K562 (cell line): ENCODE measurements around the gene LCNL1. TPM values are rescaled to one million over a fixed set of nuclear protein-coding genes. Genes with fewer than 3 reads are reported as not detected.

Source experiments
- CGGBP1 ChIP-seq: fragments of 250-450 bp; sonication (Bioruptor Pico); IDR thresholded peaks from 2 replicates; pipeline ENCODE4 v1.9.0; 2021; ENCODE audit warnings: mild to moderate bottlenecking
- CREB3 ChIP-seq: fragments of 450-650 bp; conservative IDR thresholded peaks from 2 replicates; pipeline ENCODE4 v1.6.1; 2016; ENCODE audit warnings: missing genetic modification characterization, low read depth, mild to moderate bottlenecking, missing compliant biosample characterization, moderate library complexity
- CTCF ChIP-seq, 3 experiments: IDR thresholded peaks in 2 of 3; conservative IDR thresholded peaks in 1 of 3; 2 replicates each; pipeline ENCODE4 v1.5.1; 2011 to 2012; ENCODE audit warnings: low read length in 3 of 3, mild to moderate bottlenecking in 3 of 3, control low read depth in 2 of 3, improper control_type of control experiment in 1 of 3, inconsistent platforms in 1 of 3, low read depth in 1 of 3, mixed read lengths in 1 of 3, moderate library complexity in 1 of 3; ENCODE audit not compliant: insufficient read depth in 2 of 3
- DDX20 ChIP-seq: fragments of 450-650 bp; IDR thresholded peaks from 2 replicates; pipeline ENCODE4 v1.6.1; 2016; ENCODE audit warnings: missing genetic modification characterization, low read depth, mild to moderate bottlenecking, missing compliant biosample characterization, moderate library complexity
- E2F6 ChIP-seq, 2 experiments: IDR thresholded peaks; 2 replicates each; pipeline ENCODE4 v1.6.1; 2011; ENCODE audit warnings: borderline replicate concordance in 1 of 2, control low read depth in 1 of 2, low read depth in 1 of 2, low read length in 1 of 2, mild to moderate bottlenecking in 1 of 2, mixed read lengths in 1 of 2, moderate library complexity in 1 of 2; ENCODE audit not compliant: insufficient read depth in 1 of 2, insufficient read length in 1 of 2, poor library complexity in 1 of 2, severe bottlenecking in 1 of 2; ENCODE audit errors: extremely low read depth in 1 of 2
- ETS2 ChIP-seq: IDR thresholded peaks from 2 replicates; pipeline ENCODE4 v1.6.1; 2016; ENCODE audit warnings: borderline replicate concordance, missing genetic modification characterization, mild to moderate bottlenecking, moderate library complexity, missing compliant biosample characterization; ENCODE audit not compliant: poor library complexity, severe bottlenecking
- ETV6 ChIP-seq, 3 experiments: fragments of 150-350 bp in 1 of 3; sonication (generic) in 1 of 3; formaldehyde crosslinking in 1 of 3; IDR thresholded peaks; 2 replicates each; pipeline versions ENCODE4 v1.6.1 to v1.8.0; 2014 to 2022; ENCODE audit warnings: borderline replicate concordance in 2 of 3, low read depth in 2 of 3, antibody characterized with exemption in 1 of 3, low read length in 1 of 3, mild to moderate bottlenecking in 1 of 3, missing genetic modification reagents in 1 of 3
- FOXP1 ChIP-seq: sonication (generic); formaldehyde crosslinking; IDR thresholded peaks from 2 replicates; pipeline ENCODE4 v1.8.0; 2022; ENCODE audit warnings: mild to moderate bottlenecking, missing genetic modification reagents
- KDM1A ChIP-seq, 2 experiments: fragments of 450-650 bp; IDR thresholded peaks; 2 replicates each; pipeline ENCODE4 v1.6.1; 2016; ENCODE audit warnings: mild to moderate bottlenecking in 2 of 2
- MNT ChIP-seq, 2 experiments: fragments of 450-650 bp; conservative IDR thresholded peaks; 2 replicates each; pipeline ENCODE4 v1.6.1; 2017; ENCODE audit warnings: mild to moderate bottlenecking in 2 of 2, moderate library complexity in 2 of 2
- NFE2 ChIP-seq: IDR thresholded peaks from 2 replicates; pipeline ENCODE4 v1.6.1; 2014; ENCODE audit warnings: antibody characterized with exemption, low read depth
- PCBP1 ChIP-seq: fragments of 200-400 bp; formaldehyde crosslinking; IDR thresholded peaks from 2 replicates; pipeline ENCODE4 v1.6.1; 2018; ENCODE audit warnings: mild to moderate bottlenecking, low read depth, low read length; ENCODE audit not compliant: poor library complexity, severe bottlenecking
- SIN3B ChIP-seq: fragments of 450-650 bp; IDR thresholded peaks from 2 replicates; pipeline ENCODE4 v1.6.1; 2017; ENCODE audit warnings: low read depth, mild to moderate bottlenecking, moderate library complexity
- TCF7L2 ChIP-seq: fragments of 150-350 bp; IDR thresholded peaks from 2 replicates; pipeline ENCODE4 v1.6.1; 2016; ENCODE audit warnings: low read depth, mild to moderate bottlenecking, low read length, moderate library complexity
- ZNF280B ChIP-seq: fragments of 250-450 bp; sonication (Bioruptor Pico); IDR thresholded peaks from 2 replicates; pipeline ENCODE4 v1.5.1; 2021; ENCODE audit warnings: mild to moderate bottlenecking
- polyA plus RNA-seq, 8 experiments: library from polyadenylated mRNA; depleted of rRNA in 4 of 8; stranded (reverse) in 5 of 8; unstranded in 3 of 8; fragments of >200 nt; fragmentation: Nextera tagmentation in 2 of 8; fragmentation: Illumina TruSeq in 1 of 8; extraction: Ambion mirVana in 2 of 8; extraction: Trizol in 1 of 8; gene quantifications; 2 replicates each; pipeline versions ENCODE4 v1.2.1 to v1.2.3, GENCODE V29; 2011 to 2014; ENCODE audit warnings: inconsistent platforms in 1 of 8, missing spikeins in 1 of 8
- total RNA-seq, 7 experiments: library from RNA; depleted of rRNA in 6 of 7; stranded (reverse); fragments of >200 nt in 6 of 7; fragmentation: Illumina TruSeq in 2 of 7; extraction: Trizol in 2 of 7; gene quantifications; 2 replicates each; pipeline versions ENCODE4 v1.2.1 to v1.2.3, GENCODE V29; 2011 to 2021; ENCODE audit warnings: low replicate concordance in 1 of 7

LCNL1 gene
- total and polyA plus RNA-seq, 9 of the 15 experiments (the other 6 are each of a cell fraction or from before 2014, with no cell fraction given), result 0.04 to 0.16 (median 0.04) TPM; not detected in 4

- TF ChIP-seq ETV6 (IDR thresholded peaks at IDR 0.05; ENCODE audit: borderline replicate concordance in 1 of 2, low read depth in 2 of 2, low read length in 1 of 2) (no peak), ETV6 (CRISPR knock-in tag; IDR thresholded peaks at IDR 0.05; ENCODE audit: borderline replicate concordance) (no peak), KDM1A (IDR thresholded peaks at IDR 0.05) (no peak), NFE2 (peak; percentile 39; the same call in 1 of the 2 replicates), TCF7L2 (no peak), E2F6 (IDR thresholded peaks at IDR 0.05; ENCODE audit: borderline replicate concordance in 1 of 2, extremely low read depth in 1 of 2, insufficient read depth in 1 of 2, insufficient read length in 1 of 2, low read depth in 1 of 2, low read length in 1 of 2, poor library complexity in 1 of 2, severe bottlenecking in 1 of 2) (peak; percentile 39 to 82), CGGBP1 (CRISPR knock-in tag) (no peak), ETS2 (tag) (no peak), SIN3B (no peak), DDX20 (no peak), MNT (conservative IDR thresholded peaks at IDR 0.05) (no peak), FOXP1 (CRISPR knock-in tag) (0 out of 2 replicates have a peak, but pooled peaks have one; percentile 24), CREB3 (tag) (no peak), PCBP1 (no peak), CTCF (IDR thresholded peaks at IDR 0.05 in 2 of 3, conservative IDR thresholded peaks at IDR 0.05 in 1 of 3; ENCODE audit: insufficient read depth in 2 of 3, low read depth in 1 of 3, low read length in 3 of 3) (no peak), ZNF280B (CRISPR knock-in tag) (no peak)
These were observed 44.8 kb downstream of the LCNL1 start, which contains the start of gene ABCA2 (continued) for GRCh38 chr9:137027369-137028262.
